HG02970 (cell line): ENCODE data around the gene TUBGCP6.

Experiments
- ATAC-seq: cut with Tn5 transposase; IDR thresholded peaks from one replicate; pipeline ENCODE4 v1.9.1; 2021; ENCODE audit warnings: mild to moderate bottlenecking, moderate library complexity, moderate number of reproducible peaks; ENCODE audit not compliant: unreplicated experiment, low FRiP score

The TUBGCP6 gene

GRCh38 chr22:50186761-50187523, 57.9 kb downstream of the TUBGCP6 start:
- no peak for ATAC-seq

DNA sequence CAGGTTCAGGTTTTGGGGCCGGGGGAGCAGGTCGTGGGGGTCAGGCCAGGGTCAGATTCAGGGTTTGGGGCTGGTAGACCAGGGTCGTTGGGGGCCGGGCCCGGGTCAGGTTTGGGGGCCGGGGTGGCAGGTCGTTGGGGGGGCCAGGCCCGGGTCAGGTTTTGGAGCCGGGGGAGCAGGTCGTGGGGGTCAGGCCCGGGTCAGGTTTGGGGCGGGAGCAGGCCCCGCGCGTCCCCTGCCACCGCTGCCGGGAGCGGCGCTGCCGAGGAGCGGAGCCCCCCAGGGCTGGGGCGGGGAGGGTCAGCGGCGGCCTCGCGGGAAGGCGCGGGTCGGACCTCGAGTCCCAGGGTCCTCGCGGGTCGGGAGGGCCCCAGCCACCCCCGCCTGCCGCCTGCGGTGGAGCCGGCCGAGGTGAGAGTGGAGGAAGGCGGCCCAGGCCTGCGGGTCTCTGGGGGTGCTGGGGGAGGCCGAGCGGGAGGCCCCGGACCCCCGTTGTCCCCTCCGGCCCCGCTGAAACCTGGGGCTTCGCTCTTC, 58.6 kb downstream of the TUBGCP6 start:
- ATAC-seq = no peak

- ATAC-seq = peak; percentile 33
Measured at GRCh38 chr22:50185375-50186087, 59.3 kb downstream of the TUBGCP6 start, which contains the start of gene TRABD. TSS of gene TRABD (plus strand) at chr22:50185913. CDS start at chr22:50193061, 7,148 bp downstream.

DNA sequence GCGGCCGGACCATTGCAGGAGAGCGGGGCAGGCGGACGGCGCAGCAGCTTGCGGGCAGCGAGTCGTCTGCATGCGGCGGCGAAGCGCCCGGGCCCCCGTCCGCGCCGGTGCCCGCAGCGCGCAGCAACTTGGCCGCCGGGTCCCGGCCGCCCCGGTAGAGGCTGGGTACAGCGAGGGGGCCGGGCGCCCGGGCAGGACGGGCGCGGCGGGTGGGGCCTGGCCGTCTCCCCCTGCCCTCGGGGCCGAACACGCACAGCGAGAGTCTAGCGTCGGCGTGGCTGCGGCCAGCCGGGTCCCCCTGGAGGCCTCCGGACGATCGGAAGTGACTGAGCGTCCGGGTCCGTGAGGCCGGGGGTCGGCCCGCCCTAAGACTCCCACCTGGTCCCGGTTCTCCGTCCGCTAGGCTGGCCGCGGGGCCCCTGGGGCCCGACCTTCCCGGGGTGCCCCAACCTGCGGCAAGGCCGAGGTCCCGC, 59.9 kb downstream of the TUBGCP6 start:
- no peak for ATAC-seq

GRCh38 chr22:50184004-50184901, 60.6 kb downstream of the TUBGCP6 start:
- ATAC-seq = no peak

DNA sequence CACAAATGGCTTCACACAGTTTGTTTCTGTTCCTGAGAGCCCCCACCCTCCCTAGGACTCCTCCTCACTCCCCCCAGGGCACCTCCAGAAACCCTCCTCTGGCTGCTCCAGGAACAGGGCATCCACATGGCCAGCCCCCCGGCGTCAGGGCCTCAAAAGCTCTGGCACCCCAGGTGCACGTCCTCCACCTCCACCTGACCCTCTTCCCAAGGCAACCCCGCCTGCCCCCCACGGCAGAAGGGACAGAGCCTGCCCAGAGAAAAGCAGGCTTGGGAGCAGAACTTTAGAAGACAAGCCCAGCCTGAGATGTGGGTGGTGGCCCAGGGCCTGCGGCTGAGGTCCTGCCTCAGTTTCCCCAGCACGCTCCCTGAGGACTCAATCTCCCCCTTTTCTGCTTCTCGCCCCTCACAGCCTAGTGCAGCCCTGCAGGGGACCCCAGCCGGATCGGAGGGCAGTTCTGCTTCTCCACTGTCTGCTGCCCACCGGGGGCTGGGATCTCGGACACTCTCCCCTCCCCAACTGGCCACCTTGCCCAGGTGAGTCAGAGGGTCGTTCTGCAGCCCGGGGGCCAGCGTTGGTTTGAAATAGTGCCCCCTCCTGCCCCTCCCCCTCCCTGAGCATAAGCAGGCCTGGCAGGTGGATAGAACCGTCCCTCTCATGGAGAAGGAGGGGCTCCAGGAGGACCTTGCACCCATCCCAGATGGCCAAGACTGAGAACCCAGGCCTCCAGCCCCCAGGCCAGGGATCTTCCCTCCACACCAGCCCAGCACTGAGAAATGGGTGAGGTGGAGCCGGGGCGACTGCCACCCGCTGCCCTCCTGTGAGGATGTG, 61.5 kb downstream of the TUBGCP6 start:
- no peak for ATAC-seq

DNA sequence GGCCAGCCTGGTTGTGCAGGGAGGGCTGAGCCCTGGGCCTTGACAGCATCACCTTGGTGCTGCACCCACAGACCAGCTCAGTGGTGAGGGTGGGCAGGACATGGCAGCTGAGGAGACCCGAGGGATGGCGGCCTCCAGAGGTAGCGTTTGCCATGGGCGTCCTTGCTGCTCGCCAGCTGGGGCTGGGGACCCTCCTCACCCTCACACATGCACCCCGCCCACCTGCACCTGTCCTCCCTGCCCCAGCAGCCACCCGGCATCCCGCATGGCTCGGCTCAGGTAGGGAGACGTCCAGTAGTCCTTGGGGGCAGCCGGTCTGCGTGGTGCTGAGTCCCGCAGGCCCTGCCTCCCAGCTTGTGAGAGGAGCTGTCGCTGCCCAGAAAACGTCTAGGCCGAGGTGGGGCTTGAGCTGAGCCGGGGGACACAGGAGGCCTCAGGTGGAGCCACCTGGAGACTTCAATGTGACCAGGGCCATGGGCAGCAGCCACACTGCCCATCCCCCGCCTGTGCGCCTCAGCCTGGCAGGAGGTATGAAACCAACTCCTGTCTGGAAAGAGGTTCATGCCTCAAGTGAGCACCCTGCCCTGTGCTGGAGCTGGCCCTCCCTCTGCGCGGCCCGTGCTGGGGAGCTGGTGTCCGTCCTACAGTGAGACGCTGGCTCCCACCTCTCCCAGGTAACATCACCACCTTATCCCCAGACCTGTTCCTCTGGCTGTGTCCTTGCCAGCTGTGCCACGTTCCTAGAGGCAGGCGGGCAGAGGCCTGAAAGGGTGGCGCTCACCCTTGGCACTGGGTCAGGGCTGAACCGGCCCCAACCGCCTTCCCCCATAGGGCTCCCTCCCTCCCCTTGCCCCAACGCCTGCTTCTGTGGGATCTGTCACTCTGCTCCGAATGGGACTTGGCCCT, 62.4 kb downstream of the TUBGCP6 start:
- ATAC-seq = no peak

DNA sequence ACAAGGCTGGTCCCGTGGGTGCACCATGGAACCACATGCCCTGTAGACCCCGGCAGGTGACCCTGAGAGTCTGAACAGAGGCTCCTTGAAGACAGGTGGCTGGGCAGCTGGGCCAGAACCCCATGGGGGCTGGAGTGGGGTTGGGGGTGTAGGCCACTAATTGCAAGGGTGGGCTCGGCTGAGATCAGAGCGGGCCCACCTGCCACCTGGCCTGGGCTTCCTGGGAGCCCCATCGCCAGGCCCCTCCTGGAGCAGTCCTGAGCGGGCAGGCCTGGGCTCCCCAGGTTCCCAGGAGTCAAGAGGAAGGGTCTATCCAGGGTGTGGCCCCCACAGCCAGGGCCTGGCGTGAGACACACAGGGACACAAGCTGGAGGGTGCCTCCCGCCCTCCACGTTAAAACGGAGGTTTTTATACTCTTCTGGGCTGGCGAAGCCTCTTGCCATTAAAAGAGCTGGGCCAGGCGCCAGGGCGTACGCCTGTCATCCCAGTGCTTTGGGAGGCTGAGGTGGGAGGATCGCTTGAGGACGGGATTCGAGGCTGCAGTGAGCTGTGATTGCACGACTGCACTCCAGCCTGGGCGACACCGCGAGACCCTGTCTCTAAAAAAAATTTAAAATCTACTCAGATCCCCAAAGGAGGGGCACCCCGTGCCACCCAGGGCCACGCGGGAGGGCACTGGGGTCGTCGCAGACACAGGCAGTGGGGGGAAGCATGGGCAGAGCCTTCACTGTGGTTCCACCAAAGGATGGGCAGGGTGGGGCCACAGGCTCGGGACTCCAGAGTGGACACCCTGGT, 63.9 kb downstream of the TUBGCP6 start:
- no peak for ATAC-seq

DNA sequence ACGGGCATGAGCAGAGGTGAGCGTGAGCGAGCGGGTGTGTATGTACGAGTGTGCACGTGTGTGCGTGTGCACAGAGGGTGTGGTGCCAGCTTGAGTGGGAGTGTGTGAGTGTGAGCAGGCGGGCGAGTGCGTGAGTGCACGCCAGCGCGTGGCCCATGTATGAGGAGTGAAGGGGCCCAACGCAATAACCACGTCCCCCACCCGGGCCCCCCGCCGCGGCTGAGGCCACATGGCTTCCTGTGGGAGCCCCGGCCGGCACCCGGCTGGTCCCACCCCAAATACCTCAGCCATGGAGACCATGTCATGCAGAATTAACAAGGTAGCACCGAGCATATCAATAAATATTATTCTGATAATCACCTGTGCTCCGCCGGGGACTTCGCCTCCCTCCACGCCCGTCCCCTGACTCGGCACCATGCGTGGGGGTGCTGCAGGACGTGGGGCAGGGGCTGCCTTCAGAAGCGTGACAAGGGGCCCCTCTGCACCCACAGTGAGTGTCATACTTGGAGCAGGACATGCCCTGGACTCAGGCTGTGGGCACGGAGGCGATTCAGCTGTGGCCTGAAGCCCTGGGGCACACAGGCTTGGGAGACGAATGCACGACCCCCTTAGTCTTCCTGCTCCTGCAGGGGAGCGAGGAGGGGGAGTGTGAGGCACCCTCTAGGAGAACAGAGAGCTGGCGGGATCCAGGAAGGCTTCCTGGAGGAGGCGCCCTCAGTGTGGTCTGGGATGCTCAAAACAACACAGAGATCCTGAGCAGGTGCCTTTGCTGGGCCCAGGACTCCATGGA, 64.7 kb downstream of the TUBGCP6 start:
- ATAC-seq = no peak

DNA sequence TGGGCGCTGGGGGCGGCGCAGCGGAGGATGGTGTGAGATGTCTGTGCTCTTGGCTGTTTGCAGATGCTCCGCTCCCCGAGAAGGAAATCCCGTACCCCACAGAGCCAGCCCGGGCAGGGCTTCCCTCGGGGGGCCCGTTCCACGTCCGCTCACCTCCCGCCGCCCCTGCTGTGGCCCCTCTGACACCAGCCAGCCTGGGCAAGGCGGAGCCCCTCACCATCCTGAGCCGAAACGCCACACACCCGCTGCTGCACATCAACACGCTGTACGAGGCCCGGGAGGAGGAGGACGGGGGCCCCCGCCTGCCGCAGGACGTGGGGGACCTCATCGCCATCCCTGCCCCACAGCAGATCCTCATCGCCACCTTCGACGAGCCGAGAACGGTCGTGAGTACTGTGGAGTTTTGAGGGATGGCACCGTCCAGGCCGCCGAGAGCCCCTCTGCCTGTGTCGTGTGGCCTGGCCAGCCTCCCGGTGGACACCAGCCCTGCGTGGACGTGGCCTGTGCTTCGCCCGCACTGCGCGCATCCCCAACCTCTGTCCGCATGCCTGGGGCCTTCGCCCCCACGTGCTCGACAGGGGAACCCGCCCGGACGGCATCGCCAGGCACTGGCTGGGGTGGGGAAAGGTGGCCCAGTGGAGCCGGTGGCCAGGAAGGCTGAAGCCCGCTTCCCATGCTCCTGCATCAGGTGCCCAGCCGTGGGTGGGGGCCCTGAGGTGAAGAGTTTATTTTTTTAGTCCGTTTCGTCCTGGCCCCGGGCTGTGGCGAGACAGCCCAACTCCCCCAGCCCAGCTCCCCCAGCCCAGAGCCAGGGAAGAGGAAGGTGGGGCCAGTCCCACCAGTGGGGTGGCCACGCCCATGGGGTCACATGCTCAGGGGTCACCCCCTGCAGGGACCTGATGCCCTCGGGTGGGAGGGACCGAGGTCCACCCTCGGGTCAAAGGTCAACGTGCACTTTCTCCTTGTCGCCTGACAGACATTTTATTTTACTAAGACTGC, 65.7 kb downstream of the TUBGCP6 start:
- no peak for ATAC-seq

DNA sequence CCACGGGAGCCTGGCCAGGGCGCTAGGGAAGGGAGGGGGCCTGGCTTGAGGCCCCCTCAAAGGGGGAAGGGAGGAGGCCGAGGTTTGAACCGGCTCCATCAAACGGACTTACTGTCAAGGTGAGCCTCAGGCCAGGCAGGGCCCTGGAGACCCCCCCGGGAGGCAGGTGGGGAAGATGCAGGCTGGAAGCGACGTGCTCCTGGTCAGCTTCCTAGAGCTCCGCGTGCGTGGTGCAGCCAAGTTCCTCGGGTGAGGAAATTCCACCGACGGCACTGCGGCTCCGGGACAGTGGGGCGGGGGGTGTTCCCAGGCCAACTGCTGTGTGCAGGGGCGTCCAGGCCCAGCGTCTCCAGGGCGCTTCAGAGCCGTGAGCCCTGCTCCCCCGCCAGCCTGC, 66.4 kb downstream of the TUBGCP6 start:
- no peak for ATAC-seq

GRCh38 chr22:50177537-50178470, 67.0 kb downstream of the TUBGCP6 start:
- ATAC-seq = no peak

- ATAC-seq = no peak
Measured at GRCh38 chr22:50176850-50177536, 67.8 kb downstream of the TUBGCP6 start.
